ENCODE data around the gene ALPG.
"Not testable (repeated sequence)": the region's sequence is repeated elsewhere in the genome, so short reads cannot be mapped to it uniquely, and the experiment has no call there.

Gene ALPG

GRCh38 chr2:232406556-232407310, at the start of gene ALPG:
TSS of gene ALPG (plus strand) at chr2:232406844. CDS start at chr2:232406895, 51 bp downstream.
- Mint-ChIP-seq H3K27ac (no peak within 1 kb of the TSS), H3K9me3 (no peaks in the 10 kb centered on the region), H3K4me3 (no peak within 1 kb of the TSS), H3K27me3 (peaks cover 20% of the 10 kb centered on the region), H3K4me1 (no peaks in the 10 kb centered on the region)
- no peak for DNase-seq
- peak; percentile 8 for ATAC-seq

- ATAC-seq: no peak
- H3K27ac Mint-ChIP-seq: no peak overlapping the region
- H3K4me1 Mint-ChIP-seq: peaks cover 38% of the 10 kb centered on the region
- DNase-seq: no peak
- peaks cover 0 to 5% of the 10 kb centered on the region in 2 donors for H3K9me3 Mint-ChIP-seq
- H3K27me3 Mint-ChIP-seq: no peaks in the 10 kb centered on the region
- H3K4me3 Mint-ChIP-seq: no peak overlapping the region
Measured at GRCh38 chr2:232361646-232362045, 45.0 kb upstream of the ALPG start.

- no peak for ATAC-seq
- peaks cover 38% of the 10 kb centered on the region for H3K4me1 Mint-ChIP-seq
- no peak for DNase-seq
- no peak overlapping the region for H3K4me3 Mint-ChIP-seq
- no peaks in the 10 kb centered on the region for H3K27me3 Mint-ChIP-seq
- H3K27ac Mint-ChIP-seq: no peak overlapping the region
- peaks cover 0 to 5% of the 10 kb centered on the region in 2 donors for H3K9me3 Mint-ChIP-seq
Measured at GRCh38 chr2:232362174-232362900, 44.3 kb upstream of the ALPG start.

- Mint-ChIP-seq H3K4me3 (peak overlapping the region; percentile 81 to 95), H3K4me1 (peaks cover 38% of the 10 kb centered on the region), H3K27ac (peak overlapping the region; percentile 82 to 94)
- not testable (repeated sequence) for ATAC-seq, DNase-seq, H3K27me3 Mint-ChIP-seq, H3K9me3 Mint-ChIP-seq
Measured at GRCh38 chr2:232363064-232363783, 43.4 kb upstream of the ALPG start.

- H3K4me1 Mint-ChIP-seq: peaks cover 38% of the 10 kb centered on the region
- H3K27me3 Mint-ChIP-seq: no peaks in the 10 kb centered on the region
- ATAC-seq: peak; percentile 63
- H3K4me3 Mint-ChIP-seq: peak overlapping the region; percentile 81 to 95
- peak overlapping the region; percentile 82 to 94 for H3K27ac Mint-ChIP-seq
- no peak for DNase-seq
- H3K9me3 Mint-ChIP-seq: peaks cover 0 to 5% of the 10 kb centered on the region in 2 donors
Measured at GRCh38 chr2:232363784-232364615, 42.6 kb upstream of the ALPG start.

- not testable (repeated sequence) for H3K27ac Mint-ChIP-seq, DNase-seq, ATAC-seq, H3K9me3 Mint-ChIP-seq, H3K27me3 Mint-ChIP-seq
- Mint-ChIP-seq H3K4me3 (peak overlapping the region in 1 of 2 donors; percentile 4), H3K4me1 (peaks cover 38% of the 10 kb centered on the region)
Measured at GRCh38 chr2:232364806-232365594, 41.6 kb upstream of the ALPG start.

GRCh38 chr2:232365621-232366321, 40.9 kb upstream of the ALPG start:
- Mint-ChIP-seq H3K27me3 (no peaks in the 10 kb centered on the region), H3K4me3 (no peak overlapping the region), H3K4me1 (peaks cover 38% of the 10 kb centered on the region), H3K9me3 (peaks cover 0 to 5% of the 10 kb centered on the region in 2 donors), H3K27ac (no peak overlapping the region)
- ATAC-seq (peak; percentile 79), DNase-seq (no peak)

GRCh38 chr2:232366461-232366860, 40.2 kb upstream of the ALPG start:
- H3K4me3 Mint-ChIP-seq, DNase-seq, H3K27me3 Mint-ChIP-seq, ATAC-seq, H3K9me3 Mint-ChIP-seq, H3K27ac Mint-ChIP-seq: not testable (repeated sequence)
- peaks cover 38% of the 10 kb centered on the region for H3K4me1 Mint-ChIP-seq

- Mint-ChIP-seq H3K27me3 (no peaks in the 10 kb centered on the region), H3K27ac (peak overlapping the region in 1 of 2 donors; percentile 63), H3K4me3 (no peak overlapping the region), H3K4me1 (peaks cover 37% of the 10 kb centered on the region), H3K9me3 (peaks cover 0 to 3% of the 10 kb centered on the region in 2 donors)
- no peak for ATAC-seq
- no peak for DNase-seq
Measured at GRCh38 chr2:232367016-232367415, 39.6 kb upstream of the ALPG start.

GRCh38 chr2:232367591-232368233, 38.9 kb upstream of the ALPG start:
- DNase-seq (no peak), ATAC-seq (peak; percentile 7)
- Mint-ChIP-seq H3K4me1 (peaks cover 30% of the 10 kb centered on the region), H3K4me3 (no peak overlapping the region), H3K27ac (no peak overlapping the region), H3K27me3 (no peaks in the 10 kb centered on the region), H3K9me3 (no peaks in the 10 kb centered on the region)

- H3K27me3 Mint-ChIP-seq: no peaks in the 10 kb centered on the region
- ATAC-seq: no peak
- no peak overlapping the region for H3K27ac Mint-ChIP-seq
Measured at GRCh38 chr2:232368311-232368731, 38.3 kb upstream of the ALPG start.

GRCh38 chr2:232369126-232369951, 37.3 kb upstream of the ALPG start:
- H3K4me3 Mint-ChIP-seq: no peak overlapping the region
- no peak overlapping the region for H3K27ac Mint-ChIP-seq
- H3K9me3 Mint-ChIP-seq: no peaks in the 10 kb centered on the region
- peaks cover 13% of the 10 kb centered on the region for H3K4me1 Mint-ChIP-seq
- no peaks in the 10 kb centered on the region for H3K27me3 Mint-ChIP-seq
- DNase-seq (no peak), ATAC-seq (no peak)

More at GRCh38 chr2:232368311-232368731, 38.3 kb upstream of the ALPG start:
- H3K4me3 Mint-ChIP-seq: no peak overlapping the region
- no peak for DNase-seq
- no peaks in the 10 kb centered on the region for H3K9me3 Mint-ChIP-seq
- H3K4me1 Mint-ChIP-seq: peaks cover 24% of the 10 kb centered on the region

GRCh38 chr2:232370007-232370406, 36.6 kb upstream of the ALPG start:
- ATAC-seq: peak; percentile 52
- H3K27me3 Mint-ChIP-seq, H3K4me1 Mint-ChIP-seq, H3K27ac Mint-ChIP-seq, H3K9me3 Mint-ChIP-seq, H3K4me3 Mint-ChIP-seq, DNase-seq: not testable (repeated sequence)

Data from stimulated activated naive CD8-positive, alpha-beta T cell treated with anti-CD3 and anti-CD28 coated beads, Interleukin-15, amount 100 ng/mL, for 72 hours (primary cell).